Astrocyte (in vitro differentiated cells and primary cell): ENCODE data around the gene PRKD2. TPM values are rescaled to one million over a fixed set of nuclear protein-coding genes. Genes with fewer than 3 reads are reported as not detected.

ENCODE experiments used
- DNase-seq: peaks from one replicate; pipeline ENCODE4 v3.0.0-alpha.2; 2010; ENCODE audit warnings: low read depth
- FAIRE-seq: peaks from 2 replicates; lab custom pipeline; 2011; peaks lifted over from hg19 to GRCh38; lab: Jason Lieb, UNC
- H2AFZ ChIP-seq: 2 replicates; pipeline ENCODE4 v1.6.0; 2012; ENCODE audit warnings: low read depth, low read length, inconsistent platforms
- H3K27ac ChIP-seq: 2 replicates; pipeline ENCODE4 v1.5.1; 2011; ENCODE audit warnings: low read depth, low read length, inconsistent platforms
- H3K27me3 ChIP-seq: 2 replicates; pipeline ENCODE4 v1.6.0; 2011; ENCODE audit warnings: low read length, inconsistent platforms; ENCODE audit not compliant: insufficient read depth
- H3K36me3 ChIP-seq: 2 replicates; pipeline ENCODE4 v1.5.1; 2011; ENCODE audit warnings: low read length, inconsistent platforms; ENCODE audit not compliant: insufficient read depth
- H3K4me1 ChIP-seq: 2 replicates; pipeline ENCODE4 v1.5.1; 2011; ENCODE audit warnings: low read length, inconsistent platforms; ENCODE audit not compliant: insufficient read depth
- H3K4me2 ChIP-seq: 2 replicates; pipeline ENCODE4 v1.6.0; 2012; ENCODE audit warnings: low read length, inconsistent platforms
- H3K4me3 ChIP-seq: 2 replicates; pipeline ENCODE4 v1.5.1; 2011; ENCODE audit warnings: low read depth, mild to moderate bottlenecking, low read length, inconsistent platforms; ENCODE audit not compliant: insufficient read depth
- H3K79me2 ChIP-seq: 2 replicates; pipeline ENCODE4 v1.6.0; 2012; ENCODE audit warnings: mild to moderate bottlenecking, low read length, inconsistent platforms; ENCODE audit not compliant: insufficient read depth
- H3K9ac ChIP-seq: 2 replicates; pipeline ENCODE4 v1.6.0; 2012; ENCODE audit warnings: mild to moderate bottlenecking, low read length, inconsistent platforms
- H3K9me3 ChIP-seq: 2 replicates; pipeline ENCODE4 v1.5.1; 2012; ENCODE audit warnings: low read depth, mild to moderate bottlenecking, low read length, inconsistent platforms; ENCODE audit not compliant: insufficient read depth
- H4K20me1 ChIP-seq: 2 replicates; pipeline ENCODE4 v1.6.0; 2012; ENCODE audit warnings: low read length, inconsistent platforms; ENCODE audit not compliant: insufficient read depth
- H3K27ac Mint-ChIP-seq: one replicate; pipeline ENCODE4 v1.8.0; 2021; ENCODE audit warnings: mild to moderate bottlenecking, mixed read lengths; ENCODE audit not compliant: unreplicated experiment
- H3K27me3 Mint-ChIP-seq: one replicate; pipeline ENCODE4 v1.8.0; 2021; ENCODE audit warnings: low read depth, mixed read lengths; ENCODE audit not compliant: unreplicated experiment
- H3K36me3 Mint-ChIP-seq: one replicate; pipeline ENCODE4 v1.8.0; 2021; ENCODE audit warnings: low read depth, mixed read lengths; ENCODE audit not compliant: unreplicated experiment
- H3K4me1 Mint-ChIP-seq: one replicate; pipeline ENCODE4 v1.8.0; 2021; ENCODE audit warnings: low read depth, mixed read lengths; ENCODE audit not compliant: unreplicated experiment
- H3K4me3 Mint-ChIP-seq: one replicate; pipeline ENCODE4 v1.8.0; 2021; ENCODE audit warnings: mild to moderate bottlenecking, moderate library complexity, mixed read lengths; ENCODE audit not compliant: unreplicated experiment
- H3K9me3 Mint-ChIP-seq: one replicate; pipeline ENCODE4 v1.8.0; 2021; ENCODE audit warnings: mild to moderate bottlenecking, mixed read lengths; ENCODE audit not compliant: unreplicated experiment
- EZH2 ChIP-seq: IDR thresholded peaks from 2 replicates; pipeline ENCODE4 v1.6.1; 2012; ENCODE audit warnings: mild to moderate bottlenecking, low read length, inconsistent platforms; ENCODE audit not compliant: insufficient read depth
- total RNA-seq: library from RNA; stranded (reverse); gene quantifications from 2 replicates; pipeline ENCODE4 v1.2.1, GENCODE V29; 2021
- TF ChIP-seq, protein P1 (sequence below): IDR thresholded peaks from 2 replicates; pipeline ENCODE4 v1.5.1; 2011; ENCODE audit warnings: low read depth, mild to moderate bottlenecking, inconsistent platforms, low read length, moderate library complexity; ENCODE audit not compliant: insufficient read depth

The PRKD2 gene
- total RNA-seq, 1 donor from 2014 or later: 54.6 TPM

DNA sequence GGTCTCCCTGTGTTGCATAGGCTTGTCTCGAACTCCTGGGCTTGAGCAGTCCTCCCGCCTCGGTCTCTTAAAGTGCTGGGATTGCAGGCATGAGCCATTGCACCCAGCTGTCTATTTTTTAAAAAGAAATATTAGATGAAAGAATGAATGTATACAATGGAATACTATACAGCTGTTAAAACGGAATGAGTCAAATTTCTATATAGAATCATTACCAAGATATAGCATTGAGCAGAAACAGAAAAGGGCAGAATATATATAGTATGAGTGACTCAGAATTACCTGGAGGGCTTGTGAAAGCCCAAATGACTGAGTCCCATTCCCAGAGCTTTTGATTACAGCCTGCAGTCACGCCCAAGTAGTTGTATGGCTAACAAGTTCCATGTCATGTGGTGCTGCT lies 60.4 kb downstream of the PRKD2 start:
- Mint-ChIP-seq H3K9me3 (no peaks in the 10 kb centered on the region), H3K4me1 (peaks cover 26% of the 10 kb centered on the region), H3K4me3 (no peak overlapping the region), H3K27ac (no peak overlapping the region), H3K27me3 (peaks cover 3% of the 10 kb centered on the region), H3K36me3 (peaks cover 12% of the 10 kb centered on the region)
- Histone ChIP-seq H3K4me3 (no peak overlapping the region), H4K20me1 (peaks cover 6% of the 10 kb centered on the region), H3K27ac (no peak overlapping the region), H3K4me1 (peaks cover 20% of the 10 kb centered on the region), H3K4me2 (no peak overlapping the region), H2AFZ (no peak overlapping the region), H3K79me2 (no peaks in the 10 kb centered on the region), H3K36me3 (no peaks in the 10 kb centered on the region), H3K9me3 (no peaks in the 10 kb centered on the region), H3K27me3 (no peaks in the 10 kb centered on the region), H3K9ac (no peak overlapping the region)
- DNase-seq: no peak
- TF ChIP-seq, protein P1, sequence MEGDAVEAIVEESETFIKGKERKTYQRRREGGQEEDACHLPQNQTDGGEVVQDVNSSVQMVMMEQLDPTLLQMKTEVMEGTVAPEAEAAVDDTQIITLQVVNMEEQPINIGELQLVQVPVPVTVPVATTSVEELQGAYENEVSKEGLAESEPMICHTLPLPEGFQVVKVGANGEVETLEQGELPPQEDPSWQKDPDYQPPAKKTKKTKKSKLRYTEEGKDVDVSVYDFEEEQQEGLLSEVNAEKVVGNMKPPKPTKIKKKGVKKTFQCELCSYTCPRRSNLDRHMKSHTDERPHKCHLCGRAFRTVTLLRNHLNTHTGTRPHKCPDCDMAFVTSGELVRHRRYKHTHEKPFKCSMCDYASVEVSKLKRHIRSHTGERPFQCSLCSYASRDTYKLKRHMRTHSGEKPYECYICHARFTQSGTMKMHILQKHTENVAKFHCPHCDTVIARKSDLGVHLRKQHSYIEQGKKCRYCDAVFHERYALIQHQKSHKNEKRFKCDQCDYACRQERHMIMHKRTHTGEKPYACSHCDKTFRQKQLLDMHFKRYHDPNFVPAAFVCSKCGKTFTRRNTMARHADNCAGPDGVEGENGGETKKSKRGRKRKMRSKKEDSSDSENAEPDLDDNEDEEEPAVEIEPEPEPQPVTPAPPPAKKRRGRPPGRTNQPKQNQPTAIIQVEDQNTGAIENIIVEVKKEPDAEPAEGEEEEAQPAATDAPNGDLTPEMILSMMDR: no peak
- no peak for TF ChIP-seq EZH2
- no peak for FAIRE-seq

- FAIRE-seq (no peak), DNase-seq (no peak)
- peaks cover 7% of the 10 kb centered on the region for H3K4me1 ChIP-seq
- Mint-ChIP-seq H3K9me3 (peaks cover 9% of the 10 kb centered on the region), H3K27ac (peak overlapping the region; percentile 92), H3K36me3 (peaks cover 24% of the 10 kb centered on the region), H3K27me3 (peaks cover 11% of the 10 kb centered on the region), H3K4me1 (peaks cover 22% of the 10 kb centered on the region), H3K4me3 (peak overlapping the region; percentile 57)
- H3K27ac ChIP-seq: no peak overlapping the region
- peaks cover 6% of the 10 kb centered on the region for H4K20me1 ChIP-seq
- H3K4me2 ChIP-seq: no peak overlapping the region
- no peaks in the 10 kb centered on the region for H3K27me3 ChIP-seq
- TF ChIP-seq, protein P1: no peak
- TF ChIP-seq EZH2: no peak
- no peak overlapping the region for H3K9ac ChIP-seq
- H3K9me3 ChIP-seq: no peaks in the 10 kb centered on the region
- H3K79me2 ChIP-seq: no peaks in the 10 kb centered on the region
- no peaks in the 10 kb centered on the region for H3K36me3 ChIP-seq
- no peak overlapping the region for H3K4me3 ChIP-seq
- no peak overlapping the region for H2AFZ ChIP-seq
Measured at GRCh38 chr19:46654621-46655152, 62.2 kb downstream of the PRKD2 start.

DNA sequence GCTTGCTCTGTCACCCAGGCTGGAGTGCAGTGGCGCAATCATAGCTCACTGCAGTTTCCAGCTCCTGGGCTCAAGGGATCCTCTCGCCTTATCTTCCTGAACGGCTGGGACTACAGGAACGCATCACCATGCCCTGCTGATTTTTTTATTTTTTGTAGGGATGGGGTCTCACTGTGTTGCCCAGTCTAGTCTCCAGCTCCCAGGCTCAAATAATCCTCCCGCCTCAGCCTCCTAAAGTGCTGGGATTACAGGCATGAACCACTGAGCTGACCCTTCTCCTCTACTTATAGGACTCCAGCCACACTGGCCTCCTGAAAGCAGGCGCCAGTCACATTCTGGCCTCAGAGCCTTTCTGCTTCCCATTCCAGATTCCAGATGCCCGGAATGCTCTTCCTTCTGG lies 66.5 kb downstream of the PRKD2 start:
- Mint-ChIP-seq H3K27ac (peak overlapping the region; percentile 15), H3K36me3 (peaks cover 38% of the 10 kb centered on the region), H3K27me3 (peaks cover 24% of the 10 kb centered on the region), H3K4me1 (peaks cover 17% of the 10 kb centered on the region), H3K9me3 (peaks cover 22% of the 10 kb centered on the region), H3K4me3 (no peak overlapping the region)
- H3K27me3 ChIP-seq: peaks cover 11% of the 10 kb centered on the region
- H3K4me3 ChIP-seq: no peak overlapping the region
- no peaks in the 10 kb centered on the region for H3K79me2 ChIP-seq
- no peak overlapping the region for H3K4me2 ChIP-seq
- FAIRE-seq: no peak
- TF ChIP-seq, protein P1: no peak
- no peak for TF ChIP-seq EZH2
- H3K9ac ChIP-seq: no peak overlapping the region
- no peak overlapping the region for H2AFZ ChIP-seq
- peaks cover 22% of the 10 kb centered on the region for H3K9me3 ChIP-seq
- no peaks in the 10 kb centered on the region for H3K36me3 ChIP-seq
- no peak for DNase-seq
- no peak overlapping the region for H3K27ac ChIP-seq
- H4K20me1 ChIP-seq: no peaks in the 10 kb centered on the region
- H3K4me1 ChIP-seq: no peaks in the 10 kb centered on the region
